ENCODE data around the gene TMEM245.

- no peak for TF ChIP-seq TARDBP (IDR thresholded peaks at IDR 0.05; ENCODE audit: borderline replicate concordance)
- TF ChIP-seq, protein P1, sequence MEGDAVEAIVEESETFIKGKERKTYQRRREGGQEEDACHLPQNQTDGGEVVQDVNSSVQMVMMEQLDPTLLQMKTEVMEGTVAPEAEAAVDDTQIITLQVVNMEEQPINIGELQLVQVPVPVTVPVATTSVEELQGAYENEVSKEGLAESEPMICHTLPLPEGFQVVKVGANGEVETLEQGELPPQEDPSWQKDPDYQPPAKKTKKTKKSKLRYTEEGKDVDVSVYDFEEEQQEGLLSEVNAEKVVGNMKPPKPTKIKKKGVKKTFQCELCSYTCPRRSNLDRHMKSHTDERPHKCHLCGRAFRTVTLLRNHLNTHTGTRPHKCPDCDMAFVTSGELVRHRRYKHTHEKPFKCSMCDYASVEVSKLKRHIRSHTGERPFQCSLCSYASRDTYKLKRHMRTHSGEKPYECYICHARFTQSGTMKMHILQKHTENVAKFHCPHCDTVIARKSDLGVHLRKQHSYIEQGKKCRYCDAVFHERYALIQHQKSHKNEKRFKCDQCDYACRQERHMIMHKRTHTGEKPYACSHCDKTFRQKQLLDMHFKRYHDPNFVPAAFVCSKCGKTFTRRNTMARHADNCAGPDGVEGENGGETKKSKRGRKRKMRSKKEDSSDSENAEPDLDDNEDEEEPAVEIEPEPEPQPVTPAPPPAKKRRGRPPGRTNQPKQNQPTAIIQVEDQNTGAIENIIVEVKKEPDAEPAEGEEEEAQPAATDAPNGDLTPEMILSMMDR (IDR thresholded peaks at IDR 0.05 in 2 of 3, conservative IDR thresholded peaks at IDR 0.05 in 1 of 3; ENCODE audit: control insufficient read depth in 2 of 3, extremely low read depth in 1 of 3, insufficient read depth in 1 of 3, low read depth in 3 of 3, low read length in 3 of 3): no peak
- TF ChIP-seq CEBPB (IDR thresholded peaks at IDR 0.05; ENCODE audit: borderline replicate concordance in 1 of 2, low read depth in 2 of 2, low read length in 2 of 2): no peak
- TF ChIP-seq, protein P2, sequence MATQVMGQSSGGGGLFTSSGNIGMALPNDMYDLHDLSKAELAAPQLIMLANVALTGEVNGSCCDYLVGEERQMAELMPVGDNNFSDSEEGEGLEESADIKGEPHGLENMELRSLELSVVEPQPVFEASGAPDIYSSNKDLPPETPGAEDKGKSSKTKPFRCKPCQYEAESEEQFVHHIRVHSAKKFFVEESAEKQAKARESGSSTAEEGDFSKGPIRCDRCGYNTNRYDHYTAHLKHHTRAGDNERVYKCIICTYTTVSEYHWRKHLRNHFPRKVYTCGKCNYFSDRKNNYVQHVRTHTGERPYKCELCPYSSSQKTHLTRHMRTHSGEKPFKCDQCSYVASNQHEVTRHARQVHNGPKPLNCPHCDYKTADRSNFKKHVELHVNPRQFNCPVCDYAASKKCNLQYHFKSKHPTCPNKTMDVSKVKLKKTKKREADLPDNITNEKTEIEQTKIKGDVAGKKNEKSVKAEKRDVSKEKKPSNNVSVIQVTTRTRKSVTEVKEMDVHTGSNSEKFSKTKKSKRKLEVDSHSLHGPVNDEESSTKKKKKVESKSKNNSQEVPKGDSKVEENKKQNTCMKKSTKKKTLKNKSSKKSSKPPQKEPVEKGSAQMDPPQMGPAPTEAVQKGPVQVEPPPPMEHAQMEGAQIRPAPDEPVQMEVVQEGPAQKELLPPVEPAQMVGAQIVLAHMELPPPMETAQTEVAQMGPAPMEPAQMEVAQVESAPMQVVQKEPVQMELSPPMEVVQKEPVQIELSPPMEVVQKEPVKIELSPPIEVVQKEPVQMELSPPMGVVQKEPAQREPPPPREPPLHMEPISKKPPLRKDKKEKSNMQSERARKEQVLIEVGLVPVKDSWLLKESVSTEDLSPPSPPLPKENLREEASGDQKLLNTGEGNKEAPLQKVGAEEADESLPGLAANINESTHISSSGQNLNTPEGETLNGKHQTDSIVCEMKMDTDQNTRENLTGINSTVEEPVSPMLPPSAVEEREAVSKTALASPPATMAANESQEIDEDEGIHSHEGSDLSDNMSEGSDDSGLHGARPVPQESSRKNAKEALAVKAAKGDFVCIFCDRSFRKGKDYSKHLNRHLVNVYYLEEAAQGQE (IDR thresholded peaks at IDR 0.05; ENCODE audit: low read depth, low read length): no peak
- no peak for TF ChIP-seq ELK1 (IDR thresholded peaks at IDR 0.05; ENCODE audit: low read depth, low read length)
These were observed 21.4 kb downstream of the TMEM245 start for GRCh38 chr9:109098171-109098959.
